ENCODE measurements around the gene SHISA8.
"Not testable (repeated sequence)": the region's sequence is repeated elsewhere in the genome, so short reads cannot be mapped to it uniquely, and the experiment has no call there.

SHISA8 gene

DNA sequence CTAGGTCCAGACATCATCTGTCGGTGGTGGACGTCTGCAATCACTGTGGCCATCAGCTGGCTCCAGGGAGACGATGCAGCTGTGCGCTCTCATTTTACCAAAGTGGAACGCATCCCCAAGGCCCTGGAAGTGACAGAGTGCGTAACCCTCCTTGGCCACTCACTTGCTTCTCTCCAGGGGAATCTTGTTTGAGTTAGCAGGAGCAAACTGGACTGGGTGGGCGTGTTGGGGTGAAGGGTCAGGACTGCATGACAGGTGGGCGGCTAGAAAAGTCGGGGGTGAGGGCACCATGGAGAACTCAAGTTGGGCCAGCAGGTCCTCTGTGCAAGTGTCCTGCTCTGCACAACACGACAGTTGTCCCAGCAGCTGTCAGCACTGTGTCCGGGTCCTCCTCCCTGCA is 16.2 kb downstream of the SHISA8 start:
- no peak for DNase-seq

DNA sequence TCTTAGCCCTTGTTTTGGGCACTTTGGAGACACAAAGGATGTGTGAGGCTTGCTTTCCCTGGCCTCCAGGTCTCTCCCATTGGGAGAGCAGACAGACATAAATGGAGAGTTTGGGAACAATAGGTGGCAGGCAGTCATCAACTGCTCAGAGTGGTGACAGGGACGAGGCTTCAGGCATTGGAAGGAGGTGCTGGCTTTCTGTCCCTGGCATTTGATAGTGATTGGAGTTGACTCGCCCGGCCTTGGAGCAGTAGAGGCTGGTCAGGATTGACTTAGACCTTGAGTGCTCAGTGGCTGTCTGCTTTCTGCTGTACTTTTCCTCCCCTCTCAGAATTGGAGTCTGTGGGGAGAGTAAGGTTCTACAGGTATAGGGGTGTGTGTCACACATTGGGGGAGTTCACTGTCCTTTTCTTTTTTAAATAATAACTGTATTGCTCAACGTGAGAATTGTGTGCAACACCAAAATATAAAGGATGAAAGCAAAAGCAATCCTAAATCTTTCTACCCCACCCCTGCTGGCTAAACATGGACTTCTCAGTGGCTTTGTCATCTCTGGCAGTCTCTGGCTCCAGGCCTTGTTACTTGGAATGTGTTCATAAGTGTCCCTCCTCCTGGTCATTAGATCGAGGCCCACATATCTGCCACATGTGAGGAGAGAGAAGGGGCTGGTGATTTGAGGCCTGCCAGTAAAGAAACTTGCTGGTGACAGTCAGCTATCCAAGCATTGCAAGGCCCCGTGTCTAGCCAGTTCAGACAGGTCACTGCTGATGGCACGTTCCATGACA is 21.1 kb downstream of the SHISA8 start:
- DNase-seq, result no peak

GRCh38 chr22:41892721-41893120 is 22.2 kb downstream of the SHISA8 start:
- no peak for DNase-seq

DNA sequence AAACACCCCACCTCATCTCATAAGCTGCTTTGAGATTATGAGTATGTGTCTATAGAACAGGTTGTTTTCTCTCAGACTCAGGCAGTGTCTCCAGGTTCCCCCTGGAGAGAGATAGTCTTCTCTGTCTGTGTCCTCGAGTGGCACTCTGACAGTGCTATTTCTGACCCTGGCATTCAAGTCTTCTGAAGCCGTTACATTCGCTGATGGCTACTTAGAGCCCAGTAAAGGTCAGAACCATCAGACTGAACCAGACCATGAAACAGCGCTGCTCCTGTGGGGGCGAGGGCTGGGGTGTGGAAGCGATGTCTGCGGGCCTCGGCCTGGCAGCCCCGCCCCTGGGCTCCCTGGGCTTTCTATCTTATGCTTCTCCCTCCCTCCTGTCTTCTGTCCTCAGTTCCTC is 23.5 kb downstream of the SHISA8 start:
- no peak for DNase-seq

GRCh38 chr22:41888627-41889200 is 26.2 kb downstream of the SHISA8 start:
- DNase-seq, result no peak

- DNase-seq, result no peak
Observed at GRCh38 chr22:41885516-41885915, 29.4 kb downstream of the SHISA8 start.

DNA sequence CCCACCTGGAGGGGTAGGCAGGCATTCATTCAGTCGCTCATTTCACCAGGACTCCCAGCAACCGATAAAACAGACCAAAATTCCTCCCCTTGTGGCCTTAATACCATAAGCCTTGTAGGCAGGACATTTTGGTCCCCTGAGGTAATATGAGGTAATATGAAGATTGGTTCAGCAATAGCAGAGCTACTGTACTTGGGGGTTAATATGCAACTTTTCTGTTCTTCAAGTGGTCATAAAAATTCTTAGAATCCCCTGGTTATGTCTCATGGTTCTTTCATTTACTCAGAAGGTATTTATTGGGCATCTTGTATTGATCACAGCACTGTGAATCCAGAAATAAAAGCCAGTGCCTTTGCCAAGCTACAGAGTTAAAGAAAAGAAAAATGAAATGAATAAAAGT is 29.8 kb downstream of the SHISA8 start:
- no peak for DNase-seq

DNA sequence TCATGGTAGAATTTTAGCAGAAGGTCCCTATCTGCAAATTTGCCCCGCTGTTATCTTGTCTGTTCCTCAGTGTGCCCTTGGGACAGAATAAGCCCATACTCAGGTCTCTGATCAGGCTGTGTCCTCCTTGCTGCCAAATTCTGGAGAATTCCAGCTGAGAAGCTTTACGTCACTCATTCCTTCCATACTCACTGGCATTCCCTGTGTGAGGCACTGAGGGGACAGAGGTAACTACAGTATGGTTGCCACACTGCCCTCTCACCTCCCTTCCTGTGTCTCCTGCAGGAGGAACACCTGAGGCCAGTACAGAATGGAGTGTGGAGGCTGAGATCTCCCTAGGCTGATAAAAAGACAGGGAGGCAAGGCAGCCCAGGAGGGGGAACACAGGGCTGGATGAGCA is 31.5 kb downstream of the SHISA8 start:
- no peak for DNase-seq

- DNase-seq, result no peak
Observed at GRCh38 chr22:41880653-41881052, 34.2 kb downstream of the SHISA8 start.

DNA sequence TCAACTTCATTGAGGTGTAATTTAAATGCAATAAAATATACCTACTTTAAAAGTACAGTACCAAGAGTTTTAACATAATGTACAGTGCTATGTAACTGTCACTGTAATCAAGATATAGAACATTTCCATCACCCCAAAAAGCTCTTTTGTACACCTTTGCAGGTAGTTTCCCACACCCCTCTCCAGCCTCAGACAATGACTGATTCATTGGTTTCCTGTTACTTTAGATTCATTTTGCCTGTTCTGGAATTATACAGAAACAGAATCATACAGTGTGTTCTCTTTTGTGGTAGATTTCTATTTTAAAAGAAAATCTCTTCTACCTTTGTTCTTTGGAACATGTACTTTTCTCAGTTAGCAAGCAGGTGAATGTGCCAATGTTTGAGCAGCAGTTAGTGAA is 38.2 kb downstream of the SHISA8 start:
- no peak for DNase-seq

GRCh38 chr22:41876275-41876674 is 38.6 kb downstream of the SHISA8 start:
- no peak for DNase-seq

DNA sequence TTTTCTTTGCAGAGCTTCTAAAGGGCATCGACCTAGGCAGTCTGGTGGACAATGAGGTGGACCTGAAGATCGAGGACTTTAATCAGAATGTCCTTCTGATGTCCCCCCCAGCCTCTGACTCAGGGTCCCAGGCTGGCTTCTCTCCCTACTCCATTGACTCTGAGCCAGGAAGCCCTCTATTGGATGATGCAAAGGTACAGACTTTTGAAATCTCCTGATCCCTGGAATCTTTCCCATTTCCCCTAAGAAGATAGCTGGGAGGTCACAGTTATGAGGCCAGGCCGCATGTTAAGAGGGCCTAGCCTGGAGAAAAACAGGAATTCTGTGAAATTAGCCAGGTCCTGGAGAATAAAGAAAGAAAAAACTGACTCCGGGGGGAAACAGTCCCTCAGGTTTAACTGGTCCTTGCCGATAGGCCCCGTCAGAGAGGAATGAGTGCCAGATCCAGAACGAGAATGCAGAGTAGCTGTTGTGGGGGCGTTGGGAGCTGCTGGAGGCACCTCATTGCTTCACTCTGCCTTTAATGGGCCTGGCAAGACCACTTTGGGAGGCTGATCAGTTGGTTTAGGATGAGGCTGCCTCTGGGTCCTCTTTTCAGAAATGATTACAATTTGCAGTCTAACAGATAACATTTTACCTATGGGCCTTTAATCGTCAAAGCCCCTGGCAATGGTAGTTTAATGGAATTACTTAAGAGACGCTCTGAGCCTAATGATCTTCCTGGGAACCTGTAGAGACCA is 39.2 kb downstream of the SHISA8 start:
- DNase-seq, result no peak

- DNase-seq, result no peak
Observed at GRCh38 chr22:41874090-41874489, 40.8 kb downstream of the SHISA8 start.

- no peak for DNase-seq
Observed at GRCh38 chr22:41873391-41873790, 41.5 kb downstream of the SHISA8 start.

- no peak for DNase-seq
Observed at GRCh38 chr22:41870786-41871185, 44.1 kb downstream of the SHISA8 start.

- DNase-seq, result not testable (repeated sequence)
Observed at GRCh38 chr22:41870081-41870480, 44.8 kb downstream of the SHISA8 start.

DNA sequence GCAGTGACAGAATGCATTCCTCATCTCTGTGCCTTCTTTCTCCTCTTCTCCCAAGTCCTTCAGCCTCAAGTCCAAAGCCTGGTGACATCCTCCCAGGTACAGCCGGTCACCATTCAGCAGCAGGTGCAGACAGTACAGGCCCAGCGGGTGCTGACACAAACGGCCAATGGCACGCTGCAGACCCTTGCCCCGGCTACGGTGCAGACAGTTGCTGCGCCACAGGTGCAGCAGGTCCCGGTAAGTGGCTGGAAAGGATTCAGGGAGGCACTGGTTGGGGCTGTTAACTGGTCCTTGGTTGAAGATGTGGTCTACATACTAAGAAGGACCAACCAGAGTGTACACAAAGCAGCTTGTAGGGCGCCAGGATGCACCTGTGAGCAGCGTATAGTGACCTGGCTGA is 46.3 kb downstream of the SHISA8 start:
- DNase-seq, result no peak

DNA sequence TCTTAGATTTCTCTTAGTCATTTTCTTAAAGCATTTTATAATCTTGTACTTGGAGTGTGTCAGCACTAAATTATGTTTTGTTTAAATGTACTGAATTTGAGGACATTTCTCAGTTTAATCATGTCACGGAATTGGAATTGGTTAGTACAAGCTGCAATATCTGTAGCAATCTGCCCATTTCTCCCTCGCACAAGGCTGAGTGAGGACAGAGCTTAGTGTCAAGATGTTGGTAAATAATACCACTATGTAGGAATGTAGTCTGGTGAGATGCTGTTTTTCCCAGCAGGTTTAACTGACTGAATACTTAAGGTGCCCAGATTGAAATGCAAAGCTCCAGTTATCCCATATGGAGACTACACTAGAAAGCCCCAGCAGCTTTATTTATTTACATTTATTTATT is 51.4 kb downstream of the SHISA8 start:
- DNase-seq, result no peak

DNA sequence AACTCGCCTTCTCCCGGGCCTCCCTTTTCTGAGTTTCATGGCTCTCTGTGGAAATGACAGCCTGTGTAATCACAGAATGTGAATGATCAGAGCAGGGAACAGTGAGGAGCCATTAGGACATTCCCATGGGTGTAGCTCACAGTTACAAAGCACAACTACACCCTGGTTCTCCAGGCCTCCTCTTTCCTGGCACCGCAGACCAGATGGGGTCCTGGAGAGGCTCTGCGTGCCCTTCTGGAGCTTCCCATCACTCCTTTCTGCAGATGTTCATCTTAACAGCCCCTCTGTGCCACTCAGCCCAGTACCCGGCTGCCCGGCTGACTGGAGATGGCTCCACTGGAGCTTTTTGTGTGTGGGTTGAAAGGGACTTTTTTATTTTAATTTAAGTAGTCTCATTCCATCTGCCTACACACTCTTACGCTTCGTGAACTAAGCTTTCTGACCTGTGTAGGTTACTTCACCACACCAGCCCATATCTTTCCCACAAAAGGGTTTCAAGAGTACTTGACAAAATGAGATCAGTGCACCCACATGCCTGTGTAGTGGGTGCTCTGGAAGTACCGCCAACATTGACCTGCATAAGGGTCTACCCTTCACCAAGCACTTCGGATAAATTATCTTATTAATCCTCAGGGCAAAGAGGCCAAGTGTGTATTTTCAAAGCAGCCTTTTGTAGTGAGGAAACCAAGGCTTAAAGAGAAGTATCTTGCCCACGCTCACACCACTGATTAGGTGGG is 52.2 kb downstream of the SHISA8 start:
- no peak for DNase-seq

DNA sequence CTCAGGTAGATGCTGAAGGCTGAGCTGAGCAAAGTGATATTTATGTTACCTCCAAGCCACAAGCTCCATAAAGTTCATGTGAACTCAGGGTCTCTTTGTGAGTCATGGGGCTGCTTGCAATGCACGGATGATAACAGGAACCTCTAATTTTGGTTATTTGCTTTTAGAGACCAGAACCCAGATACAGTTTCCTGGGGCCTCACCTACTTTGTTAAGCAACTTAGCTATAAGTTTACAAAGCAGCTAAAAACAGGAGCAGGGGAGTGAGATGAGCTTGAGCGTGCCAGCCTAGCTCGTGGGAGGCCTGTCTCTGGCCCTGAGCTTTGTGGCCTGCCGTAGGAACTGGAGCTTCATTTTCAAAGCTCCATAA is 52.7 kb downstream of the SHISA8 start:
- DNase-seq, result no peak

Data from cortex of kidney (tissue), 1 donor.